GM04503 (cell line): ENCODE measurements around the gene PRM3.
"Not testable (repeated sequence)": the region's sequence is repeated elsewhere in the genome, so short reads cannot be mapped to it uniquely, and the experiment has no call there.

Experiments used
- DNase-seq: peaks from one replicate; pipeline ENCODE4 v3.0.0-alpha.2; 2012; ENCODE audit warnings: low read depth

The PRM3 gene

DNA sequence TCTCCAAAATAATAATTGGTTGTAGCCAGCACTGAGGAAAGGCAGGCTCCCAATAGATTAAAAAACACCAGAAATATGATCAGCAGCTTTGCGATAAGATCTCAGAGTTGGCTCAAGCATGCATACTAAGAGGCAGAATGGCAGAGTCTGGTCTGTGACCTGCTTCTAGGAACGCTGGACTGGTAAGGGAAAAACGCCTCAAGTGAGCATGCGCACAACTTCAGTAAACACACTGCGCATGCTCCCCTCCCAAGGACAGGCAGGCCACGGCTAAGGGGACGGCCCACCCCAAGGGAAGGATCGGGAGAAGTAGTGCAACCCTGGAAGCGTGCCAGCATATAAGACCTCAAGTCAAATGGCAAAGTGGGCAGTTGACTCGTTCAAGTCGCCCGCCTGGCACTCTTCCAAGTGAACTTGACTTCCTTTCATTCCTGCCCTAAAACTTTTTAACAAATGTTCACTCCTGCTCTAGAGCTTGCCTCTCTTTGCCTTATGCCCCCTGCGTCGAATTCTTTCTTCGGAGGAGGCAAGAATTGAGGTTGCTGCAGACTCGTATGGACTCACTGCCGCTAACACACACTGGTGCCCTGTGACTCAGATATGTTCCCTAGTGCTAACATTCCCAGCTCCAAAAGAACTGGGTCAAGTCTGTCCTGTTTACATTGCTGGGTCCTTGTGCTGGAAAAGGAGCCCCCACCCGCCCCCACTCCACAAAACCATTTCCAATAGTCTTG is 30.1 kb upstream of the PRM3 start:
- DNase-seq: no peak

DNA sequence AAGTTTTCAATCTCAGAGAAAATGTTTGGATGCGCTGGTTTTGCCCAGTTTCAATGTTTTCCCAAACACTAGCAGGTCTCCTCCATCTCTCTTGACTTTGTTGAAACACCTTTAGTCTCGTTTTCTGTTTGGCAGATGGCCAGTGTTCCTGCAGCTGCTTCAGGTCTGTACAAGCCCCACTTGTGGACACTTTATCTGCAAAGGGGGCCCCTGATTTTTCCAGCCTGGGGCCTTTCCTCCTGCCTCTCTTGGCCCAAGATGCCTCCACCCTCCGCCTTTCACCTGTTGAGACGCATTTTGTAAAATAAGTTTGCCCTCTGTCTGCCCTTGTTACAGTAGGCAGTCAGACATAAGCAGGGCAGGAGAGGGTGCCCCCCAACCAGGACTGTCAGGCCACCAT is 29.5 kb upstream of the PRM3 start:
- DNase-seq: no peak

DNA sequence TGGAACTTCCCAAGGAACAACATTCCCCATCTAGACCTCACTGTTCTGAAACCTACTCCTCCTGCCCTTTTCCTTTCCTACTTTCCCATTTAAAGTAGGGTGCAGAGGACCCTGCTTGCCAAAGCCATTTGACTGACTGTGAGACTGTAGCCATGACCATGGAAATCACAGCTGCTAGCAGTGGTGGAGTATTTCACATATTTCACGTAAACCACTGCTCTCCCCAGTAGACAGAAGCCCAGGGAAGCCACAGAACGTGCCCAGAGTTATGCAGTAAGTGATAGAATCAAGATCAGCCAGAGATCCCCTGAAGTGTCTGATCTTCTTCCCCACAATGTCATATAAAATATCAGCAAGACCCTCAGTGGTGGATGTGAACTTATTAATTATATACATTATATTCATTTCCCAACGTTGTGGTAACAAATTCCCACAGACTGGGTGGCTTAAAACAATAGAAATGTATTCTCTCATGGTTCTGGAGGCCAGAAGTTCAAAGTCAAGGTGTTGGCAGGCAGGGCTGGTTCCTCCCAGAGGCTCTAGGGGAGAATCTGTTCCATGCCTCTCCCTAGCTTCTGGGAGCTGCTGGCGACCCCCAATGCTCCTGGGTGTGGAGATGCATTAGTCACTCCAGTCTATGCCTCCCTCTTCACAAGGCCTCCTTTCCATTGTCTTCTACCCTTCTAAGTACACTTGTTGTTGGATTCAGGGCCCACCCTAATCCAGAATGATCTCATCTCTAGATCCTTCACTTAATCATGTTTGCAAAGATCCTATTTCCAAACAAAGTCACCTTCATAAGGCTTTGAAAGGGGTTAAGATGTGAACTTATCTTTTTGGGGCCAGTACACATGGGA is 28.4 kb upstream of the PRM3 start:
- DNase-seq: no peak

GRCh38 chr16:11300560-11300892 is 27.1 kb upstream of the PRM3 start:
- no peak for DNase-seq

GRCh38 chr16:11299865-11300559 is 26.6 kb upstream of the PRM3 start:
- no peak for DNase-seq

GRCh38 chr16:11298950-11299547 is 25.6 kb upstream of the PRM3 start:
- not testable (repeated sequence) for DNase-seq

DNA sequence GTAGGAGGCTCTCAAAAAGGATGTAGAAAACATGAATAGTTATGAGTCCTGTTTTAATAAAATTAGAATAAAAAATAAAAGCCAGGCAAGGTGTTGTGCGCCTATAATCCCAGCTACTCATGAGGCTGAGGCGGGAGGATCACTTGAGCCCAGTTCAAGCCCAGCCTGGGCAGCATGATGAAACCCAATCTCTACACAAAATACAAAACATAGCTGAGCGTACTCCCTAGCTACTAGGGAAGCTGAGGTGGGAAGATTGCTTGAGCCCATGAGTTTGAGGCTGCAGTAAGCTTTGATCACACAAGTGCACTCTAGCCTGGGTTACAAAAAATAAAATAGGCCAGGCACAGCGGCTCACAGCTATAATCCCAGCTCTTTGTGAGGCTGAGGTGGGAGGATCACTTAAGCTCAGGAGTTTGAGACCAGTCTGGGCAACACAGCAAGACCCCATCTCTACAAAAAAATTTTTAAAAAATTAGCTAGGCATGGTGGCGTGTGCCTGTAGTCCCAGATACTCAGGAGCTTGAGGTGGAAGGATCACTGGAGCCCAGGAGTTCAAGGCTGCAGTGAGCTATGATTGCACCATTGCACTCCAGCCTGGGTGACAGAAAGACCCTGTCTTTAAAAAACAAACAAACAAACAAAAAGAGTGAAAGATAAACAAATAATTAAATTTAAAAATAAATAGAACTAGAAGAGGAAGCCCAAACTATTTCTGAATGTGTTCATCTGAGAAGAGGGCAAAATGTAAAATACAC is 24.9 kb upstream of the PRM3 start:
- no peak for DNase-seq

DNA sequence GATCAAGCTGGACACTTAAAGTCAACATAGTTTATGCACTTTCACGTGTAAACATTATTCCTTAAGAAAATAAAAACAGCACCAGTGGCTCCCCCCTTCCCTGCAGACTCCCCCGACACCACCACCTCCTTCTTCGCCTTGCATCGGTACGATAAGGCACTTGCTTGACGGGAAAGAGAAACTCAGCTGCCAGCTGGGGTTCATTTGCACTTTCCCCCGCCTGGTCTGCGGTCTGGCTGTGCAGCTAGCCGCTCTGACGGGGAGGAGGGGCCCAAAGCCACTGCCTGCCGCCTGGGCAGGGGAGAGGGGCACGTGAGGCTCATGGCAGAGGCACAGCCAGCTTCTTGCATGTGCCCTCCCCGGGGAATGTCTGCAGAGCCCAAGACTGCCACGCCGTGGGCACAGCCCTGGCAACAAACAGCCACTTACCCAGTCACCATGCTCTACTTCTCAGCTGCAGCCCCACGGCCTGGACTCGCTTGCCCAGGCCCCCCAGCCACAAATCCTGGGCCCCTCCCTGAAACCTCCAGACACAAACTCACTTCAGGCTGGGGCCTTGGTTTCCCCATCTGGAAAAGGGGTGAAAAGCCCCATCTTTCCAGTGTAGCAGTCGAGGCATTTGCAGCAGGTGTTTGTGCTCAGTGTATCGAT is 24.2 kb upstream of the PRM3 start:
- DNase-seq: no peak

DNA sequence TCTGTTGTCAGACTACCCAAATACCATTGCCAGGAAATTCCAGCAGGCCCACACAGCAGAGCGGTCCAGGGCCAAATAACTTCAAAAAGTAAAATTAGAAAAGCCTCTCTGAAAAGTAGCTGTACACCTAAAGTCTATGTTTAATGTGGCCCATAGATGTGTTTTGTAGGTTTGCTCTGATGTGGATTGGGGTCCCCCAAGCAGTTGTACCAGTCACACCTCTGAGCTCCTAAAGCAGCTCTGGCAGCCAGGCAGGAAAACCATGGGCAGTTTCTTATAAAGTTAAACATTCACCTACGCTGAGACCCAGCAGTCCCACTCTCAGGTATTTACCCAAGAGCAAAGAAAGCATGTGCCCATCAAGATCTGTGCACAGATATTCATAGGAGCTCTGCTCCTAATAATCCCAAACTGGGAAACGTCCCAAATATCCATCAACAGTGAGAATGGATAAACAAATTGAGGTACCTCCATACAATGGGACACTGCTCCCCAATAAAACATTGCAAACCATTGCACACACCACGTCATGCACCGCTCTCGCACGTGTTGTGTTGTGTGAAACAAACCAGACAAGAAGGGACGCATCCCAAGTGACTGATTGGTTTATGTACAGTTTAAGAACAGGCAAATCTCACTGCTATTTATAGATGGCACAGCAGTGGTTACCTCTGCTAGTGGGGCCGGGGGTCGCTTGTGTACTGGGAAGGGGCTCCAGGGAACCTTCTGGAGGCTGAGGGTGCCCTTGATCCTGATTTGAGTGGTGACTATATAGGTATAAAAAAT is 23.5 kb upstream of the PRM3 start:
- DNase-seq: no peak

DNA sequence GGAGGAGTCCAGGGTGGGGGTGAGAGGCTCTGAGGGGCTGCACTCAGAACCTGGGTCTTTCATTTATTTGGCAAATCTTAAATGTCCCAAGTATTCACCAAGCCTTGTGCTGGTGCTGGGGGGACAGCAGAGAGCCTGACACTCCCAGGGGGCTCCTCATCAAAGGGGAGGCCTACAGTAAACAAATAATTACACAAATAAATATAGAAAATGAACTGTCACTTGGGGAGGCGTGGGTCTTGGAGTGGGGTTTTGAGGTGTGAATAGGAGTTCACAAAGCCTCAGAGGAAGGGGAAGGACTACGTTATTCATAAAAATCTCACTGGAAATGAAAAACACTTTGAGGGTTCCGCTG is 22.9 kb upstream of the PRM3 start:
- DNase-seq: no peak

GRCh38 chr16:11295672-11296071 is 22.2 kb upstream of the PRM3 start:
- DNase-seq: no peak

- DNase-seq: no peak
Measured at GRCh38 chr16:11292076-11292748, 18.8 kb upstream of the PRM3 start.

DNA sequence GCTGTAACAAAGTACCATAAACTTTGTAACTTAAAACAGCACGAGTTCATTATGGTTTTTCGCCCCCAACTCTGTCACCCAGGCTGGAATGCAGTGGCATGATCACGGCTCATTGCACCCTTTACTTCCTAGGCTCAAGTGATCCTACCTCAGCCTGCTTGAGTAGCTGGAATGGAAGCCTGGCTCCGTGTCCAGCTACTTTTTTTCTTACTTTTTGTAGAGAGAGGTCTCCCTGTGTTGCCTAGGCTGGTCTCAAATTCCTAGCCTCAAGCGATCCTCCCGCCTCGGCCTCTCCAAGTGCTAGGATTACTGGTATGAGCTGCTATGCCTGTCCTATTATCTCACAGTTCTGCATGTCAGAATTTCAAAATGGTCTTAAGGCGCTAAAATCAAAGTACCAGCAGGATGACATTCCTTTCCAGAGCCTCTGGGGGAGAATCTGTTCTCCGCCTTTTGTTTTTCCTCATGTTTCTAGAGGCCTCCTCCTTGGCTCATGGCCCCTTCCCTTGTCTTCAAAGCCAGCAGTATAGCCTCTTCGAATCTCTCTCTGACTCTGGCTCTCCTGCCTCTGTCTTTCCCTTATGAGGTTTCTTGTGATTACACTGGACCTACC is 17.8 kb upstream of the PRM3 start:
- DNase-seq: no peak

DNA sequence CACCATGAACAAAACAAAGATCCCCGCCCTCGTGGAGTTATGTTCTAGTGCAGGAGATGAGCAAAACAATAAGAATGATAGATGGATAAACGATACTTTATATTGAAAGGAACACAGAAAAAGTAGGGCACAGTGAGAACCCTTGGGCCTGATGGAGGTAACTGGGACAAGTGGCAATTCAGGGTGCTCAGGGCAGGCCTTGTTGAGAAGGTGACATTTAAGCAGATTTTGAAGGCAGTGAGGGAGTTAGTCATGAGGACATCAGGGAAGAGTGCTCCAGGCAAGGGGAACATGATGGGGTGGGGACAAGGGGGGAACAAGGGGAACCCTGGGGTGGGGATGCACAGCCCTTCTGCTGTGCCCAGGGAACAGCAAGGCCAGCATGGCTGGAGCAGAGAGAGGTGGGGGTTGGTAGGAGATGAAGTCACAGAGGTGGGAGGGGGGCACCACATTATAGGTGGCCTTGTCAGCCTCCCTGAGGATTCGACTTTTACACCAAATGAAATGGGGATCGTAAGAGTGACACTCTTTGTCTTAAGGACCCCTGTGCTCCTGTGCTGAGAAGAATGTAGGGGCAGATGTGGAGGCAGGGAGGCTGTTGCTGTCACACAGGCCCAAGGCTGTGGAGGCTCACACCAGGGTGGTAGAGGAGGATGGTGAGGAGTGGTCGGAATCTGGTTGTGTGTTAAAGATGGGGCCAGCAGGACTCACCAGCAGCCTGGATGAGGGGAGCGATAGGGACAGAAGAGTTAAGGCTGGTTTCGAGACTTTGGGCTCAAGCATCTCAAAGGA is 16.9 kb upstream of the PRM3 start:
- no peak for DNase-seq

DNA sequence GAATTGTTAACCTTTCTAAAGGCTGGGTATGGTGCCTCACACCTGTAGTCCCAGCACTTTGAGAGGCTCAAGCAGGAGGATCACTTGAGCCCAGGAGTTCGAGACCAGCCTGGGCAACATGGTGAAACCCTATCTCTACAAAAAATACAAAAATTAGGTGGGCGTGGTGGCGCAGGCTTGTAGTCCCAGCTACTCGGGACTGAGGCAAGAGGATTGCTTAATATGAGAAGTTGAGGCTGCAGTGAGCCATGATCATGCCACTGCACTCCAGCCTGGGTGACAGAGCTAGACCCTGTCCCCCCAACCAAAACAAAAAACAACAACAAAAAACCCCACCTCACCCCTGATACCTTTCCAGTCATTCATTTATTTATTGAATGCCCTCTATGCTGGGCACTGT is 16.3 kb upstream of the PRM3 start:
- not testable (repeated sequence) for DNase-seq

DNA sequence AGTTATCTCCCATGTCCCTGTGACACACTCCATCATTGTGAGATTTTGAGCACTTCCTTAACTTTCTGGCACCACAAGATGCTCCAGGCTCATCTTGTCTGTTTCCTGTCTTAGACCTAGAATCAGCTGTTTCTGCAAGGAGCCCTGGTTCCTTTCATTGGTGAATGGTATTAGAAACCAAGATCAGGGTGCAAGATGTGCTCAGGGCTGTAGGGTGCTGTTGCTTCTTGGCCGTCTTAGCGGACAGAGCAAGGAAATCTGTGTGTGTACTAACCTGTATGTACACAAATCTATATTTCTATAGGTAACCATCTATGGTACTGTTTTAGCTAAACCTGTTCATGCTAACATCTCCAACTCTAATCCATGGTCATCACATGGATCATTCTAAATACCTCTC is 15.8 kb upstream of the PRM3 start:
- DNase-seq: no peak

DNA sequence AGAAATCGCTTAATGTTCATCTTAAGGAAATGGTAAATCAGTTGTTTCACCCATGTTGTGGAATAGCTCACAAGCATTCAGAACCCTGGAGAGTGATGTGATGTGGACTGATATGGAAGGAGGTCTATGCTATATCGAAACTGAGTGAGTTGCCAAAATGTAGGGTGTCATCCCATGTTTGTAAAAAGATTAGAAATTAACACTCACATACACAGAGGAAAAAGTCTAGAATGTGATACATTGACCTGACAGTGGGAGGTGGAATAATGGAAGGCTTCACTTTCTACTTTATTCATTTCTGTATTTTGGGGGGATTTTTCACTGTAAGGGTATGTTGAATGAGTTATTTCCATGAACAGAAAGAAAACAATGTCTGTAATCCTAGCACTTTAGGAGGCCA is 12.4 kb upstream of the PRM3 start:
- DNase-seq: no peak

DNA sequence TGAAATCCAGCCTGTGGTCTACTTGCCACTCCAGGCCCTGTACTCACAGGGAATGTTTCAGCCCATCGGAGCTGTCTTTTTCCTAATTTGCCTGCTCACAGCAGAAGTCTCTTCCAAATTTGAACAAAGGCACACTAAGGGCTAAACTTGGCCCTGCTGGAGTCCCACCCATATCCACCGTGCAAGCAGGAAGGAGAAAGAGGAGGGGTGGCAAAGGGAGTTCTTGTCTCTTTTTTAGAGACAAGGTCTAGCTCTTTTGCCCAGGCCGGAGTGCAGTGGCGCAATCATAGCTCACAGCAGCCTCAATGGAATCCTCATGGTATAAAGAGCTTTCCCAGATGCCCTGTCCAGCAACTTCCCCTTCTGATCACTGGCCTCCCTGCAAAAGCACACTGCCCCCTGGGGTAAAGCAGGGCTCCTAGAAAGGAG is 10.4 kb upstream of the PRM3 start:
- DNase-seq: no peak
